OCI-LY1 (cell line): Measurements from ENCODE around the gene KIRREL3.

ENCODE experiments used
- H2AFZ ChIP-seq: fragments of 200-600 bp; sonication (generic), shearing (Covaris generic); 2 replicates; pipeline ENCODE4 v1.6.0; 2014; ENCODE audit warnings: antibody characterized with exemption, mild to moderate bottlenecking, low read length
- H3F3A ChIP-seq: fragments of 200-600 bp; sonication (generic), shearing (Covaris generic); 2 replicates; pipeline ENCODE4 v1.6.0; 2014; ENCODE audit warnings: mild to moderate bottlenecking, antibody characterized with exemption, low read length, moderate library complexity; ENCODE audit not compliant: insufficient read depth
- H3K27ac ChIP-seq: fragments of 200-600 bp; sonication (generic); 2 replicates; pipeline ENCODE4 v1.5.1; 2014; ENCODE audit warnings: low read length, mixed run types, mild to moderate bottlenecking, low read depth; ENCODE audit not compliant: poor library complexity, severe bottlenecking
- H3K27me3 ChIP-seq: fragments of 200-600 bp; sonication (generic); 2 replicates; pipeline ENCODE4 v1.6.0; 2014; ENCODE audit warnings: antibody characterized with exemption, mild to moderate bottlenecking, low read length, moderate library complexity; ENCODE audit not compliant: insufficient read depth
- H3K36me3 ChIP-seq: fragments of 200-600 bp; sonication (generic); 2 replicates; pipeline ENCODE4 v1.6.1; 2014; ENCODE audit warnings: mild to moderate bottlenecking, antibody characterized with exemption, low read length, moderate library complexity, mixed read lengths; ENCODE audit not compliant: insufficient read depth
- H3K4me1 ChIP-seq: fragments of 200-600 bp; sonication (generic); 2 replicates; pipeline ENCODE4 v1.5.1; 2014; ENCODE audit warnings: mild to moderate bottlenecking, low read length, moderate library complexity; ENCODE audit not compliant: insufficient read depth, severe bottlenecking
- H3K4me2 ChIP-seq: fragments of 200-600 bp; sonication (generic), shearing (Covaris generic); 2 replicates; pipeline ENCODE4 v1.6.1; 2014; ENCODE audit warnings: low read length
- H3K4me3 ChIP-seq: fragments of 200-600 bp; sonication (generic); 2 replicates; pipeline ENCODE4 v1.5.1; 2014; ENCODE audit warnings: low read length, low read depth, mild to moderate bottlenecking, mixed read lengths; ENCODE audit not compliant: poor library complexity, severe bottlenecking
- H3K79me2 ChIP-seq: fragments of 200-600 bp; shearing (Covaris generic); 2 replicates; pipeline ENCODE4 v1.6.1; 2016; ENCODE audit warnings: mixed run types, low read length, mixed read lengths; ENCODE audit not compliant: insufficient read depth
- H3K9ac ChIP-seq: fragments of 200-600 bp; sonication (generic), shearing (Covaris generic); 2 replicates; pipeline ENCODE4 v1.6.1; 2014; ENCODE audit warnings: mild to moderate bottlenecking, low read length, mixed read lengths
- H3K9me2 ChIP-seq: fragments of 200-600 bp; sonication (generic), shearing (Covaris generic); 2 replicates; pipeline ENCODE4 v1.6.1; 2014; ENCODE audit warnings: low read depth, mild to moderate bottlenecking, low read length, mixed read lengths
- H3K9me3 ChIP-seq: fragments of 200-600 bp; shearing (Covaris generic); 2 replicates; pipeline ENCODE4 v1.6.1; 2014; ENCODE audit warnings: low read length, mixed read lengths
- H4K20me1 ChIP-seq: fragments of 200-600 bp; sonication (generic), shearing (Covaris generic); 2 replicates; pipeline ENCODE4 v1.6.0; 2016; ENCODE audit warnings: mild to moderate bottlenecking, low read length; ENCODE audit not compliant: insufficient read depth
- EZH2 ChIP-seq: fragments of 200-600 bp; sonication (generic), shearing (Covaris generic); IDR thresholded peaks from 2 replicates; pipeline ENCODE4 v1.8.0; 2017; ENCODE audit warnings: borderline replicate concordance, mixed run types, mild to moderate bottlenecking, antibody characterized with exemption, low read length, moderate library complexity, mixed read lengths
- TF ChIP-seq, protein P1 (sequence below): fragments of 200-600 bp; sonication (generic), shearing (Covaris generic); IDR thresholded peaks from 2 replicates; pipeline ENCODE4 v1.5.1; 2017; ENCODE audit warnings: mild to moderate bottlenecking, antibody characterized with exemption, low read length, moderate library complexity, mixed read lengths

Gene KIRREL3

DNA sequence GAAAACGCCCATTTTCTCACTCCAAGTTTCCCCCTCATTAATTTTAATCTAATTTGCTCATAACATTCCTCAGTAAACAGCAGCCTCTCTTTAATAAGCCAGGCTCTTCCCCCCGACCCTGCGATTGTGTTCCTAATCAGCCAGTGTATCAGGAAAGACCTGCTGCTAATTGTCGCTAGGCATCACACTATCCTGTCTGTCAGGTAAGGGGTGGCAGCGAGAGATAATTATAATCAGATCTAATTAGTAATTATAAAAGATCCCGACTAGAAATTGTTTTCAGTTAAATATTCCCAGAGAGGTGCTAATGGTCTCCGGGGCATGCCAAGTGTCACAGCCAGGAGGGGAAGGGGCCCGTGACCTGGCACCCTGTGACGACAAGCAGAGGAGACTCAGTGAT lies 502.3 kb downstream of the KIRREL3 start:
- Histone ChIP-seq H3K36me3 (no peaks in the 10 kb centered on the region), H3K9ac (no peak overlapping the region), H3F3A (no peaks in the 10 kb centered on the region), H3K9me3 (no peaks in the 10 kb centered on the region), H3K4me2 (no peak overlapping the region), H3K4me1 (no peaks in the 10 kb centered on the region), H3K9me2 (no peaks in the 10 kb centered on the region), H4K20me1 (no peaks in the 10 kb centered on the region), H3K27me3 (no peaks in the 10 kb centered on the region), H2AFZ (no peak overlapping the region), H3K27ac (no peak overlapping the region), H3K79me2 (no peaks in the 10 kb centered on the region), H3K4me3 (no peak overlapping the region)
- TF ChIP-seq, protein P1, sequence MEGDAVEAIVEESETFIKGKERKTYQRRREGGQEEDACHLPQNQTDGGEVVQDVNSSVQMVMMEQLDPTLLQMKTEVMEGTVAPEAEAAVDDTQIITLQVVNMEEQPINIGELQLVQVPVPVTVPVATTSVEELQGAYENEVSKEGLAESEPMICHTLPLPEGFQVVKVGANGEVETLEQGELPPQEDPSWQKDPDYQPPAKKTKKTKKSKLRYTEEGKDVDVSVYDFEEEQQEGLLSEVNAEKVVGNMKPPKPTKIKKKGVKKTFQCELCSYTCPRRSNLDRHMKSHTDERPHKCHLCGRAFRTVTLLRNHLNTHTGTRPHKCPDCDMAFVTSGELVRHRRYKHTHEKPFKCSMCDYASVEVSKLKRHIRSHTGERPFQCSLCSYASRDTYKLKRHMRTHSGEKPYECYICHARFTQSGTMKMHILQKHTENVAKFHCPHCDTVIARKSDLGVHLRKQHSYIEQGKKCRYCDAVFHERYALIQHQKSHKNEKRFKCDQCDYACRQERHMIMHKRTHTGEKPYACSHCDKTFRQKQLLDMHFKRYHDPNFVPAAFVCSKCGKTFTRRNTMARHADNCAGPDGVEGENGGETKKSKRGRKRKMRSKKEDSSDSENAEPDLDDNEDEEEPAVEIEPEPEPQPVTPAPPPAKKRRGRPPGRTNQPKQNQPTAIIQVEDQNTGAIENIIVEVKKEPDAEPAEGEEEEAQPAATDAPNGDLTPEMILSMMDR, result no peak
- TF ChIP-seq EZH2, result no peak

- Histone ChIP-seq H3K4me3 (no peak overlapping the region), H3F3A (no peaks in the 10 kb centered on the region), H3K9me2 (no peaks in the 10 kb centered on the region), H3K27ac (no peak overlapping the region), H3K36me3 (no peaks in the 10 kb centered on the region), H3K4me2 (no peak overlapping the region), H4K20me1 (no peaks in the 10 kb centered on the region), H3K27me3 (no peaks in the 10 kb centered on the region), H3K79me2 (no peaks in the 10 kb centered on the region), H3K9me3 (no peaks in the 10 kb centered on the region), H3K9ac (no peak overlapping the region), H3K4me1 (no peaks in the 10 kb centered on the region), H2AFZ (no peak overlapping the region)
- TF ChIP-seq, protein P1, result no peak
- no peak for TF ChIP-seq EZH2
Observed at GRCh38 chr11:126497581-126498122, 502.9 kb downstream of the KIRREL3 start.

DNA sequence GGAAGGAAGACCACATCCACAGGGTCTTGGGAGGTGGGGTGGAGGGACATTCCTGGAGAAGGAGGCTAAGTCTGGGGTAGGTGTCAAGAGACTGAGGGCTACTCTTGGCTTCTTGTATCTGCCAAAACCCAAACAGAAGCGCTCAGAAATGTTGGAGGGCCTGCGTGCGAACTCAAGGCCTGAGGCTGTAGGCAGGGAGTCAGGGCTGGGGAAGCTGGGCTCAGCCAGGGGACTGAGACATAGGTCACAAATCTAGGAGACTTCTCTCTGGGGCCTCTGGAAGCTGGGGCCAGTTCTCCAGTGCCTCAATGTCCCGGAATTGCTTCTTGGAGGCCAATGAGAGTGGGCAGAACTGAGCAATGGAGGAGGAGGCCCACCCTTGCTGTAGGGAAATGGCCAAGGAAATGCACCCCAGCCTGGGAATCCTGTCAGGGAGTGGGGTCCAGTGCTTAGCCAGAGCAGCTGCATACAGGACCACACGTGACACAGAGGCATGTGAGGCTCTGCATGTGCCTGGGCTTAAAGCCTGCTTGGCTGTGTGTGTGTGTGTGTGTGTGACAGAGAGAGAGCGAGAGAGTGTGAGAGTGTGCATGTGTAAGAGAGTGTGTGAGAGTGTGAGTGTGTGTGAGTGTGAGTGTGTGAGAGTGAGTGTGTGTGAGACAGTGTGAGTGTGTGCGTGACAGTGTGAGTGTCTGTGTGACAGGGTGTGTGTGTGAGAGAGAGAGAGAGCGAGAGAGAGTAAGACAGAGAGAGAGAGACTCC lies 503.8 kb downstream of the KIRREL3 start:
- no peaks in the 10 kb centered on the region for H3K9me3 ChIP-seq
- TF ChIP-seq, protein P1, result no peak
- TF ChIP-seq EZH2, result no peak

More for the DNA sequence above, 503.8 kb downstream of the KIRREL3 start:
- Histone ChIP-seq H2AFZ (no peak overlapping the region), H3K4me2 (no peak overlapping the region), H3K4me1 (no peaks in the 10 kb centered on the region), H3K9me2 (no peaks in the 10 kb centered on the region), H3K79me2 (no peaks in the 10 kb centered on the region), H3K36me3 (no peaks in the 10 kb centered on the region), H3K27me3 (no peaks in the 10 kb centered on the region), H3F3A (no peaks in the 10 kb centered on the region), H4K20me1 (no peaks in the 10 kb centered on the region), H3K4me3 (no peak overlapping the region), H3K9ac (no peak overlapping the region), H3K27ac (no peak overlapping the region)
